ENCODE measurements around the gene OR2D2.

DNA sequence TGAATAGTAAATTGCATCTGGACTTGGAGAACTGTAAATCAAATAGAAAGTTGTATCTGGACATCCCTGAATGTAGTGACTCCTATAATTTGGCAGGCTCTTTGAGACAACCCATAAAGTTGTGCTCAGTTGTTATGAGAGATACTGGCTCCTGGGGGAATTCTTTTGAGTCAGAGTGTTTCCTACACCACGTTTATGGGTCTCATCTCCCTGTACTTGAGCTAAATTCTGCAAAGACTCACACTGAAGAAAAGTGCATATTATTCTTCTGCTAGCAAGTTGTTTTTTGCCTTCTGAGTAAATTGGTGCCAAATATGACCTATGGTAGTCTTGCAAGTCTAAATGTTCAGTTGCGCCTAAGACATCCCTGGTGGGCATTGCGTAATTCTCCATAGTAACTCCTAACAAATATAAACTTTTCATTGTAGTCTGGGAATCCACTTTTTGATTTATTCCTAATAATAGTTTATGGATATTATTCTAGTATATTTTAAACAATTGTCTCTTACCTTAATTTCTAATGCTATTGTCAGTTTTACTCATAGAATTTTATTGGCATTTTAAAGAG lies 38.9 kb upstream of the OR2D2 start:
- TF ChIP-seq, protein P1, sequence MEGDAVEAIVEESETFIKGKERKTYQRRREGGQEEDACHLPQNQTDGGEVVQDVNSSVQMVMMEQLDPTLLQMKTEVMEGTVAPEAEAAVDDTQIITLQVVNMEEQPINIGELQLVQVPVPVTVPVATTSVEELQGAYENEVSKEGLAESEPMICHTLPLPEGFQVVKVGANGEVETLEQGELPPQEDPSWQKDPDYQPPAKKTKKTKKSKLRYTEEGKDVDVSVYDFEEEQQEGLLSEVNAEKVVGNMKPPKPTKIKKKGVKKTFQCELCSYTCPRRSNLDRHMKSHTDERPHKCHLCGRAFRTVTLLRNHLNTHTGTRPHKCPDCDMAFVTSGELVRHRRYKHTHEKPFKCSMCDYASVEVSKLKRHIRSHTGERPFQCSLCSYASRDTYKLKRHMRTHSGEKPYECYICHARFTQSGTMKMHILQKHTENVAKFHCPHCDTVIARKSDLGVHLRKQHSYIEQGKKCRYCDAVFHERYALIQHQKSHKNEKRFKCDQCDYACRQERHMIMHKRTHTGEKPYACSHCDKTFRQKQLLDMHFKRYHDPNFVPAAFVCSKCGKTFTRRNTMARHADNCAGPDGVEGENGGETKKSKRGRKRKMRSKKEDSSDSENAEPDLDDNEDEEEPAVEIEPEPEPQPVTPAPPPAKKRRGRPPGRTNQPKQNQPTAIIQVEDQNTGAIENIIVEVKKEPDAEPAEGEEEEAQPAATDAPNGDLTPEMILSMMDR (IDR thresholded peaks at IDR 0.05), result no peak
- TF ChIP-seq POLR2A (IDR thresholded peaks at IDR 0.05), result no peak

Measured in right lobe of liver (tissue), 4 donors.